Endothelial cell of umbilical vein (primary cell): Measurements from ENCODE around the gene ADGRF3. TPM values are rescaled to one million over a fixed set of nuclear protein-coding genes. Genes with fewer than 3 reads are reported as not detected.

ENCODE experiments used
- BruUV-seq: library from RNA; stranded (reverse); fragments of 400-500 nt; replicated peaks from 2 replicates; lab custom pipeline; 2021; lab: Mats Ljungman, UMichigan
- CTCF ChIA-PET: fragments of 300-600, 350-600 bp; sonication (Branson Sonifier 250); formaldehyde crosslinking; loops from one replicate; lab custom pipeline; 2021; ENCODE audit warnings: antibody characterized with exemption, inconsistent platforms; lab: Charles Lee
- POLR2A ChIA-PET: fragments of 300-600, 350-600 bp; sonication (Branson Sonifier 250); formaldehyde crosslinking; loops from one replicate; lab custom pipeline; 2021; ENCODE audit warnings: antibody characterized with exemption, inconsistent platforms; lab: Charles Lee
- DNase-seq: peaks from one replicate; pipeline ENCODE4 v3.0.0-alpha.2; 2011; ENCODE audit warnings: low read depth, low spot score
- FAIRE-seq: peaks from 2 replicates; lab custom pipeline; 2011; peaks lifted over from hg19 to GRCh38; lab: Jason Lieb, UNC
- H2AFZ ChIP-seq: 2 replicates; pipeline ENCODE4 v1.6.0; 2012; ENCODE audit warnings: low read depth, low read length, control low read depth, inconsistent platforms
- H3K27ac ChIP-seq: 2 replicates; pipeline ENCODE4 v1.5.1; 2011; ENCODE audit warnings: low read depth, mild to moderate bottlenecking, control low read depth, low read length, moderate library complexity; ENCODE audit not compliant: insufficient read depth
- H3K27me3 ChIP-seq, 2 experiments: 2 replicates each; pipeline versions ENCODE4 v1.6.0 to v1.6.1; 2011; ENCODE audit warnings: low read length in 2 of 2, mixed read lengths in 1 of 2; ENCODE audit not compliant: control insufficient read depth in 2 of 2, insufficient read depth in 2 of 2
- H3K36me3 ChIP-seq, 2 experiments: 2 replicates in 1 of 2; 3 replicates in 1 of 2; pipeline ENCODE4 v1.5.1; 2011; ENCODE audit warnings: low read length in 2 of 2, mild to moderate bottlenecking in 1 of 2, moderate library complexity in 1 of 2; ENCODE audit not compliant: control insufficient read depth in 2 of 2, insufficient read depth in 2 of 2; ENCODE audit errors: extremely low read depth in 1 of 2
- H3K4me1 ChIP-seq: 3 replicates; pipeline ENCODE4 v1.5.1; 2011; ENCODE audit warnings: mild to moderate bottlenecking, low read length; ENCODE audit not compliant: control insufficient read depth, insufficient read depth; ENCODE audit errors: extremely low read depth
- H3K4me2 ChIP-seq: 2 replicates; pipeline ENCODE4 v1.6.1; 2011; ENCODE audit warnings: low read length, control low read depth, mixed read lengths; ENCODE audit not compliant: insufficient read depth
- H3K4me3 ChIP-seq, 3 experiments: fragments of 200-600 bp in 1 of 3; sonication (generic), shearing (Covaris generic) in 1 of 3; replicated peaks in 1 of 3; 2 replicates each; pipeline ENCODE4 v1.5.1; 2011 to 2016; ENCODE audit warnings: control low read depth in 3 of 3, low read length in 3 of 3, mild to moderate bottlenecking in 2 of 3, inconsistent platforms in 1 of 3, low read depth in 1 of 3, moderate library complexity in 1 of 3; ENCODE audit not compliant: insufficient read depth in 1 of 3
- H3K79me2 ChIP-seq: 2 replicates; pipeline ENCODE4 v1.6.0; 2012; ENCODE audit warnings: low read length, inconsistent platforms; ENCODE audit not compliant: control insufficient read depth, insufficient read depth
- H3K9ac ChIP-seq: replicated peaks from 2 replicates; pipeline ENCODE3; 2011; ENCODE audit warnings: low read length, control low read depth; ENCODE audit not compliant: insufficient read depth; ENCODE audit errors: extremely low read depth
- H3K9me1 ChIP-seq: replicated peaks from 3 replicates; pipeline ENCODE4 v1.6.0; 2011; ENCODE audit warnings: mild to moderate bottlenecking, low read length; ENCODE audit not compliant: control insufficient read depth, insufficient read depth; ENCODE audit errors: extremely low read depth
- H3K9me3 ChIP-seq: replicated peaks from 2 replicates; pipeline ENCODE4 v1.5.1; 2012; ENCODE audit warnings: low read length, inconsistent platforms; ENCODE audit not compliant: control insufficient read depth, insufficient read depth
- H4K20me1 ChIP-seq: replicated peaks from 2 replicates; pipeline ENCODE3; 2011; ENCODE audit warnings: mild to moderate bottlenecking, low read length; ENCODE audit not compliant: control insufficient read depth, insufficient read depth; ENCODE audit errors: extremely low read depth
- EZH2 ChIP-seq: IDR thresholded peaks from 2 replicates; pipeline ENCODE4 v1.6.1; 2012; ENCODE audit warnings: borderline replicate concordance, low read depth, mild to moderate bottlenecking, moderate library complexity, low read length, inconsistent platforms; ENCODE audit not compliant: severe bottlenecking
- FOS ChIP-seq: IDR thresholded peaks from 2 replicates; pipeline ENCODE4 v1.6.1; 2011; ENCODE audit warnings: mild to moderate bottlenecking, low read length, moderate library complexity, borderline replicate concordance; ENCODE audit not compliant: insufficient read depth
- GATA2 ChIP-seq: IDR thresholded peaks from 2 replicates; pipeline ENCODE4 v1.7.0; 2011; ENCODE audit warnings: low read depth, mild to moderate bottlenecking, moderate library complexity, mixed read lengths, low read length; ENCODE audit not compliant: insufficient read length, insufficient read depth
- JUN ChIP-seq: IDR thresholded peaks from 2 replicates; pipeline ENCODE4 v1.6.1; 2011; ENCODE audit warnings: borderline replicate concordance, low read depth; ENCODE audit not compliant: insufficient read length, insufficient read depth
- MYC ChIP-seq: IDR thresholded peaks from one replicate; pipeline ENCODE4 v1.6.1; 2011; ENCODE audit warnings: mild to moderate bottlenecking, low read depth, low read length
- POLR2A ChIP-seq: IDR thresholded peaks from 2 replicates; pipeline ENCODE4 v1.6.1; 2012; ENCODE audit warnings: low read depth, mild to moderate bottlenecking, control low read depth, low read length
- POLR2AphosphoS5 ChIP-seq: IDR thresholded peaks from 2 replicates; pipeline ENCODE4 v1.6.1; 2012; ENCODE audit warnings: low read depth, mild to moderate bottlenecking, control low read depth, low read length, moderate library complexity; ENCODE audit not compliant: insufficient read depth
- dilution Hi-C: fragments of 300-500 bp; cut with MboI; formaldehyde crosslinking; loops from one replicate; pipeline ENCODE4 v1.15.0; 2019; ENCODE audit warnings: low sequenced_read_pairs; ENCODE audit not compliant: extremely low pct_ligation_motif_present
- intact Hi-C: fragments of 100-400 bp; cut with micrococcal nuclease; formaldehyde crosslinking; loops from one replicate; pipeline ENCODE4 v1.10.0; 2022
- polyA plus RNA-seq, 4 experiments: library from polyadenylated mRNA; depleted of rRNA in 3 of 4; stranded (reverse) in 3 of 4; unstranded in 1 of 4; fragments of >200 nt; gene quantifications; 2 replicates each; pipeline versions ENCODE4 v1.2.1 to v1.2.3, GENCODE V29; 2011 to 2012; ENCODE audit warnings: missing spikeins in 1 of 4
- total RNA-seq: library from RNA; stranded (reverse); gene quantifications from 2 replicates; pipeline ENCODE4 v1.2.3, GENCODE V29; 2021
- TF ChIP-seq, protein P1 (sequence below), 2 donors: IDR thresholded peaks; 1 replicate in 1 of 2; 2 replicates in 1 of 2; pipeline ENCODE4 v1.5.1; 2011; ENCODE audit warnings: low read length in 2 of 2, mild to moderate bottlenecking in 2 of 2, moderate library complexity in 2 of 2, control low read depth in 1 of 2, inconsistent platforms in 1 of 2, low read depth in 1 of 2; ENCODE audit not compliant: insufficient read depth in 1 of 2; ENCODE audit errors: extremely low read depth in 1 of 2
- TF ChIP-seq, protein P2 (sequence below): IDR thresholded peaks from 2 replicates; pipeline ENCODE4 v1.6.1; 2011; ENCODE audit not compliant: insufficient read depth, insufficient read length

Gene ADGRF3
- total and polyA plus RNA-seq, 2 donors (not counting 3 experiments of a cell fraction or from before 2014, with no cell fraction given), result 0.21 to 0.73 TPM

DNA sequence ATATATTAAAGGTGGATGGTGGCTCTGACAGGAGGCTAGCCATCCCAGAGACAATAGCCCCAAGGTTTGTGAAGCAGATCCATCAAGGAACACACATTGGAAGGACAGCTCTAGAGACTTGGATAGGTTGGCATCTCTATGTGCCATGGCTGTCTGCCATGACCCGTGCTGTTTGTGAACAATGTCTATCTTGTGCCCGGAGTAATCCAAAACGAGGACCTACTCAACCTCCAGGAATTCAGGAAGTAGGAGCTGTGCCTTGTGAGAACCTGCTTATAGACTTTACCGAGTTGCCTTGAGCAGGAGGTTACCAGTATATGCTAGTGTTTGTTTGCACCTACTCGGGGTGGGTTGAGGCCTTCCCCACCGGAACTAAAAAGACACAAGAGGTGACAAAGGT is 43.7 kb downstream of the ADGRF3 start:
- DNase-seq (no peak), FAIRE-seq (no peak)
- no peak overlapping the region for H3K4me3 ChIP-seq
- H3K9me1 ChIP-seq, result no peaks in the 10 kb centered on the region
- ChIA-PET POLR2A (no interaction called here), CTCF (no interaction called here)
- no peak overlapping the region for H3K4me2 ChIP-seq
- no peaks in the 10 kb centered on the region for H3K36me3 ChIP-seq
- intact Hi-C loops (no loop called here), dilution Hi-C loops (no loop called here)
- H2AFZ ChIP-seq, result no peak overlapping the region
- no peaks in the 10 kb centered on the region for H3K9me3 ChIP-seq
- no TSS peak for BruUV-seq
- H3K27me3 ChIP-seq, result no peaks in the 10 kb centered on the region
- peaks cover 15% of the 10 kb centered on the region for H3K4me1 ChIP-seq
- H4K20me1 ChIP-seq, result no peaks in the 10 kb centered on the region
- no peaks in the 10 kb centered on the region for H3K79me2 ChIP-seq
- H3K27ac ChIP-seq, result no peak overlapping the region
- TF ChIP-seq GATA2 (no peak), EZH2 (no peak), FOS (no peak), POLR2A (no peak), POLR2AphosphoS5 (no peak), MYC (no peak), JUN (no peak)
- TF ChIP-seq, protein P1, sequence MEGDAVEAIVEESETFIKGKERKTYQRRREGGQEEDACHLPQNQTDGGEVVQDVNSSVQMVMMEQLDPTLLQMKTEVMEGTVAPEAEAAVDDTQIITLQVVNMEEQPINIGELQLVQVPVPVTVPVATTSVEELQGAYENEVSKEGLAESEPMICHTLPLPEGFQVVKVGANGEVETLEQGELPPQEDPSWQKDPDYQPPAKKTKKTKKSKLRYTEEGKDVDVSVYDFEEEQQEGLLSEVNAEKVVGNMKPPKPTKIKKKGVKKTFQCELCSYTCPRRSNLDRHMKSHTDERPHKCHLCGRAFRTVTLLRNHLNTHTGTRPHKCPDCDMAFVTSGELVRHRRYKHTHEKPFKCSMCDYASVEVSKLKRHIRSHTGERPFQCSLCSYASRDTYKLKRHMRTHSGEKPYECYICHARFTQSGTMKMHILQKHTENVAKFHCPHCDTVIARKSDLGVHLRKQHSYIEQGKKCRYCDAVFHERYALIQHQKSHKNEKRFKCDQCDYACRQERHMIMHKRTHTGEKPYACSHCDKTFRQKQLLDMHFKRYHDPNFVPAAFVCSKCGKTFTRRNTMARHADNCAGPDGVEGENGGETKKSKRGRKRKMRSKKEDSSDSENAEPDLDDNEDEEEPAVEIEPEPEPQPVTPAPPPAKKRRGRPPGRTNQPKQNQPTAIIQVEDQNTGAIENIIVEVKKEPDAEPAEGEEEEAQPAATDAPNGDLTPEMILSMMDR (IDR thresholded peaks at IDR 0.05; ENCODE audit: extremely low read depth in 1 of 2, insufficient read depth in 1 of 2, low read depth in 1 of 2, low read length in 2 of 2), result no peak
- TF ChIP-seq, protein P2, sequence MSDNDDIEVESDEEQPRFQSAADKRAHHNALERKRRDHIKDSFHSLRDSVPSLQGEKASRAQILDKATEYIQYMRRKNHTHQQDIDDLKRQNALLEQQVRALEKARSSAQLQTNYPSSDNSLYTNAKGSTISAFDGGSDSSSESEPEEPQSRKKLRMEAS, result no peak
- H3K9ac ChIP-seq, result no peak overlapping the region
